ENCODE results near the gene SELENOH.

The SELENOH gene

GRCh38 chr11:57781529-57781943, 40.2 kb downstream of the SELENOH start:
- DNase-seq (ENCODE audit: low read depth), result no peak

- DNase-seq (ENCODE audit: low read depth), result no peak
Measured at GRCh38 chr11:57785072-57785471, 43.8 kb downstream of the SELENOH start.

GRCh38 chr11:57786436-57786835, 45.1 kb downstream of the SELENOH start:
- DNase-seq (ENCODE audit: low read depth), result no peak

- no peak for DNase-seq (ENCODE audit: low read depth)
Measured at GRCh38 chr11:57787006-57787604, 45.8 kb downstream of the SELENOH start.

DNA sequence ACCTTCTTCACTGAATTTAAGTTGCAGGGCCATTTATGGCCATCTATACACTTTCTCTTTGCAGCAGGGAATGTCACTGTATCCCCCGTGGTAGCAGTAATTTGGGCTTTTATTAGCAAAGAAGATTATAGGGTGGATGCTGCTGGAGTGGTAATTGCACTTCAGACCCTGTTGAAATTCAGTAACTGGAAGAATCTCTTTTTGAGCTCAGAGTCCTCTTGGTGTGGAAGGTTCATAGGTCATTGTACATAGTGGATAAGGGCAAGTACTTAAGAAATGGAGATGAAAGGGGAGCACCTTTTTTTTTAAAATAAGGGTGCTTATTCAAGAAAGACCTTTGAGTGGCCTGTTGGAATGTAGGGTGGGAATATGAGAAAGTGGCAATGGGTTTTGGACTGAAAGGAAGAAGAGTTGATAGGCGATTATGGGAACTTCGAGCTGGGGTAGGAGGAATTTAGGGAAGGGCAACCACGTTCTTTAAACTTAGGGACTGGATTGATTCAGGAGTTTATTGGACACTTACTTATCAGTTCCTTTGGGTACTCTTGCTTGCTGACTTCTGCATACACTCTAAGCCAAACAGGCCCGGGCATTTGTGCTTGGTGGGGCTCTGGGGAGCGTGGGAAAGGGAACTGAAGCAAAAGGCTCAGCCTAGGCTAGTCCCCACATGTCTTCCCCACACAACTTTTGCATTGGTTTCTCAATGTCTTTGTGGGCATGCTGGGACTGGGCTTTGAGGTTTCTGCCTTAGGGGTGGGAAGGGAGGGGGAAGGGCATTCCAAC, 46.8 kb downstream of the SELENOH start:
- DNase-seq (ENCODE audit: low read depth), result no peak

DNA sequence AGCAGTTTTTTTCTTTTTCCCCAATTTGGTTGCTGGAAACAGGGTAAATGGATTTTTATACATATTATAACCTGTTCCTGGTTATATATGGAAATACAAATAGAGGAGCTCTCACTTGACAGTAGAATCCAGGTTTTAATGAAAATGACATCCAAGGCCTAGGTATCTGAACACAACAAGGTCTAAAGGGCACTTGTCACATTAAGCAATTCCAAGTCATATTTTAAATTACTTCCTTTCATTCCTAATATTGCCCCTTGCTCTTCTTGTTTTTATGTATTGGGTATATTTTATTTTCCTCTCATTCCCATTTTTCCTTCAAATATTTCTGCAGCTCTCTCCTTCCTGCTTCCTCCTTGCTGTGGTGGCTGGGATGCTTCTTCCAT, 47.4 kb downstream of the SELENOH start:
- no peak for DNase-seq (ENCODE audit: low read depth)

- no peak for DNase-seq (ENCODE audit: low read depth)
Measured at GRCh38 chr11:57791321-57792059, 50.2 kb downstream of the SELENOH start.

GRCh38 chr11:57792060-57792541, 50.8 kb downstream of the SELENOH start:
- DNase-seq (ENCODE audit: low read depth), result peak; percentile 72

DNA sequence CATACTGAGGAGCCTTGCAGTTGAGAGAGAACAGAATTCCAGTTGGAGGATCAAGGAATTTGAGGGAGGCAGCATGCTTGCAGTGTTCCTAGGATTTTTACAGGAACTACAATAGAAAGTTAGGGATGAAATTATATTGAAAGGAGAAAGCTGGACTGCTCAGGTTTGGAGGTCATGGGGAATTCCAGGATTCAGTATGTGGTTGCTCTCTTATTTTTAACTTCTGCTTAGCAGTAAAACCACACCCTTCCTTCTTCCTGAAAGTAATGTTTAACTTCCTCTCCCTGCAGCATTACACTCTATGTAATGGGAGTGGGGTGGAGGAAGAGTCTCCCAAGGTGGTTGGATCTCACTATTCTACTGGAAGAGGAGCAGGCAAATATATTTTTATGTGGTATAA, 51.6 kb downstream of the SELENOH start:
- DNase-seq (ENCODE audit: low read depth), result no peak

Data from activated T-helper 9 cell treated with anti-CD3 and anti-CD28 coated beads, Interleukin-2, amount 50 U/mL, for 16 hours (primary cell).